HFF-Myc (cell line): ENCODE measurements around the gene TGM1.
"Not testable (repeated sequence)": the region's sequence is repeated elsewhere in the genome, so short reads cannot be mapped to it uniquely, and the experiment has no call there.

Experiments used
- DNase-seq: peaks from one replicate; pipeline ENCODE4 v3.0.0-alpha.2; 2011; ENCODE audit warnings: low read depth; ENCODE audit errors: extremely low read depth
- H3K4me3 ChIP-seq: replicated peaks from 2 replicates; pipeline ENCODE4 v1.5.1; 2011; ENCODE audit warnings: low read depth, mild to moderate bottlenecking, control low read depth, low read length
- CTCF ChIP-seq: IDR thresholded peaks from 2 replicates; pipeline ENCODE4 v1.5.1; 2012; ENCODE audit warnings: mild to moderate bottlenecking, low read depth, low read length, control low read depth; ENCODE audit errors: missing control alignments

The TGM1 gene

DNA sequence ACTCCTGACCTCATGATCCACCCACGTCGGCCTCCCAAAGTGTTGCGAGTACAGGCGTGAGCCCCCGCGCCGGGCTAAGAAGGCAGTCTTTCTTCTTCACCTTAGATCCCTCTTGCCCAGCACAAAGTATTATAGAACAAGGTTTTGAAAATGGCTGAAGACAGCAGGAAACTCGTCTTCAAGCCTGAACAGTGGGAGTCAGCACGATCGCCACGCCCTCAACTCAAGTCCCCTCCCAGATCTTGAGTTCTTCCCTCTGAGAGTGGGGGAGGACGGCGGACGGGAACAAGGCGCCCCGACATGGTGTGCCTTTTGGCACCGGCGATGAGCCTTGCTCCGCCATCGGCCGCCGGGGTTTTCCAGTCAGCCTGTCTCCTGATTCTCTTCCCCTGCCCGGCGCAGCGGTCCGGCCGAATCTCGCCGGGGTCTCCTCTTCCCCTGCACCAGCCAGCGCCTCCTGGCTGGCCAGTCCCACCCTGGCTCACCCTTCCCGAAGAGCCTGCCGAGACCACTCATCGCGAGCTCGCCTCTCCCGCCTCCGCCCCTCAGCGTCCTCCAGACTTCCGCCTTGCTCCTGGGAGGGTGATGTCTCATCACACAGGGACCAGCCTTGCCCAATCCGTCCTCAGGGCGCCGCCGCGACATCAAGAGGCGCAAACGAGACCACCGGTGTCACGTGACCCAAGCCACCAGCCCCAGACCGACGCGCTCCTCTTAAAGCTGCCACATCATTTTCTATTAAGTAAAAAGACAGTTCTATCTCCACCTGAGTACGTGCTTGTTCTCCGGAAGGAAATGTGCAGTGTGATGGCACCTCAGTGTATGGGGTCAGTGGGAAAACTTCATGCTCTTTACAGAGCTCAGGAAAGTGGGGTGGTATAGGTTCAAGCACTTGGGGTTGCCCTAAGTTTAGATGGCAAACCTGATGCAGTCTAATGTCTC, 49.8 kb downstream of the TGM1 start, which contains the start of gene CHMP4A:
Gene CHMP4A, minus strand, starts transcription at position 565 of the 942 bp plus-strand sequence. Its CDS starts 49 bp downstream, at position 516.
- TF ChIP-seq CTCF: no peak
- H3K4me3 ChIP-seq: peak within 1 kb of the TSS; percentile 73
- peak; percentile 94 for DNase-seq

DNA sequence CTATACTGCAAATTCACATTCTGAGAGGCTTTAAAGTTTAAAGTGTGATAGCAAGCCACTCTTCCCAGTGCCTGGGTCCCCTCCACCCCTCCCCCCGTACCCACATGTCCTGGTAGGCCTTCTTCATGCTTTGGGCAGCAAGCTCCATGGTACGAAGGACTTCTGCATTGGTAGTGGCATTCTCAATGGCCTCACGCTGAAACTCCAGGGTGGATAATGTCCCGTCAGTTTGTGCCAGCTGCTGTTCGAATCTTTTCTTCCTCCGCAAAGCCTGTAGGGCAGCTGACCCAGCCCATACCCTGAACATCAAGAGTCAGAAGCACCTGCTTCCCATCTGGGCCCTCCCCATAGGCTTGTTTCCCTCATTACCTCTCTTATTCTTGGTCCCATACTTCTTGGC, 51.7 kb downstream of the TGM1 start:
- no peak overlapping the region for H3K4me3 ChIP-seq
- DNase-seq: no peak
- no peak for TF ChIP-seq CTCF

- no peak for DNase-seq
- no peak for TF ChIP-seq CTCF
- H3K4me3 ChIP-seq: no peak overlapping the region
These were observed 55.4 kb downstream of the TGM1 start for GRCh38 chr14:24207625-24208024.

- H3K4me3 ChIP-seq: no peak overlapping the region
- no peak for DNase-seq
- TF ChIP-seq CTCF: no peak
These were observed 55.8 kb downstream of the TGM1 start for GRCh38 chr14:24207104-24207551.

- no peak for TF ChIP-seq CTCF
- DNase-seq: no peak
- H3K4me3 ChIP-seq: no peak overlapping the region
These were observed 56.5 kb downstream of the TGM1 start for GRCh38 chr14:24206260-24207103.

GRCh38 chr14:24204163-24205146, 58.5 kb downstream of the TGM1 start:
- TF ChIP-seq CTCF: no peak
- no peak overlapping the region for H3K4me3 ChIP-seq
- DNase-seq: no peak

GRCh38 chr14:24203249-24203886, 59.6 kb downstream of the TGM1 start:
- not testable (repeated sequence) for H3K4me3 ChIP-seq, DNase-seq

- not testable (repeated sequence) for DNase-seq, H3K4me3 ChIP-seq
These were observed 60.4 kb downstream of the TGM1 start for GRCh38 chr14:24202538-24202937.
